GM18498 (cell line): ENCODE data around the gene LRCOL1.

Experiments
- ATAC-seq: cut with Tn5 transposase; IDR thresholded peaks from one replicate; pipeline ENCODE4 v1.9.1; 2021; ENCODE audit warnings: mild to moderate bottlenecking, moderate library complexity; ENCODE audit not compliant: unreplicated experiment

LRCOL1 gene

GRCh38 chr12:132554845-132555630, 55.3 kb downstream of the LRCOL1 start:
- ATAC-seq: no peak
